Right ventricle myocardium inferior (tissue), 1 donor: Measurements from ENCODE around the gene EML4. TPM values are rescaled to one million over a fixed set of nuclear protein-coding genes. Genes with fewer than 3 reads are reported as not detected.

ENCODE experiments used
- ATAC-seq: fragments of 200-7000 bp; cut with Tn5 transposase; one replicate; pipeline ENCODE4 v1.9.1; 2020; ENCODE audit warnings: mild to moderate bottlenecking, moderate library complexity
- DNase-seq: peaks from one replicate; pipeline ENCODE4 v3.0.0; 2021; ENCODE audit errors: missing footprints
- intact Hi-C: fragments of 100-400 bp; cut with DNase I; formaldehyde crosslinking; loops from one replicate; pipeline ENCODE4 v1.11.0; 2022
- total RNA-seq: library from RNA; stranded (reverse); fragmentation: NEBNext Ultra II Directional; extraction: Animal tissue kit (Norgen Biotek cat#: 25700); gene quantifications from one replicate; pipeline ENCODE4 v1.2.1, GENCODE V29; 2021
- donor health status: DM: no; HTN: yes; CAD: no; lungs with severe emphysema.

The EML4 gene
- total RNA-seq, 1 donor from 2014 or later: 5.6 TPM

DNA sequence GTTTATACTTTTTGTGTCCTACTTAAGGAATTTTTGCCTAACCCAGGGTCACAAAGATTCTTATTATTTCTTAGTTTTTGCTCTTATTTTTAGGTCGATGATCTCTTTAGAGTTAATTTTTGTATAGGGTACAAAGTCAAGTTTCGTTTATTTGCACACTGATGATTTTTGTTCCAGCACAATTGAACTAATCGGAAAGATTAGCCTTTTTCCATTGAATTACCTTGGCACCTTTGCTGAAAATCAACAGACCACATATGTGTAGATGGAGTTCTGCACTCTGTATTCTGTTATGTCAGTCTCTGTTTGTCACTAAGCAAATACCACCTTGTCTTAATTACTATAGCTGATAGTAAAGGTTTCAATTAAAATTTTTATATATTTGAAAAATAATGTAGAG is 18.7 kb downstream of the EML4 start:
- DNase-seq (no peak), ATAC-seq (no peak)
- intact Hi-C loops: no loop called here

- intact Hi-C loops: no loop called here
- no peak for DNase-seq
- ATAC-seq: no peak
Observed at GRCh38 chr2:42189235-42189566, 20.0 kb downstream of the EML4 start.

DNA sequence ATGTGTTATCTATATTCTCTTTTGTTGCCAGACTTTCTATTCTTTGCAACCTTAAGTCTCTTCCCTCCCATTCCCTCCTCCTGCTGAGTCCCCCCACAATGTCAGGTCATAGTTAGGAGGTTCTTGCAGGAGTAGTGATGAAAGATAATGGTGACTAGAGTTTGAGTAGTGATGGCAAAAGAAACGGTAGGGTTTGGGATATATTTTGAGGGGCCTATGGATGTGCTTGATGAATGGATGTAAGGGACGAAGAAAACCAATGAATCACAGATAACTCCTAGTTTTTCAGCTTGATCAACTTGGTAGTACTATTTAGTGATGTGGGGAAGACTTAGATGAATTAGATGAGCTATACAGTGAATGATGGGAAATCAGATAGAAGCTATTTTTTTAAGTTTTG is 21.0 kb downstream of the EML4 start:
- intact Hi-C loops: no loop called here
- ATAC-seq (no peak), DNase-seq (no peak)

DNA sequence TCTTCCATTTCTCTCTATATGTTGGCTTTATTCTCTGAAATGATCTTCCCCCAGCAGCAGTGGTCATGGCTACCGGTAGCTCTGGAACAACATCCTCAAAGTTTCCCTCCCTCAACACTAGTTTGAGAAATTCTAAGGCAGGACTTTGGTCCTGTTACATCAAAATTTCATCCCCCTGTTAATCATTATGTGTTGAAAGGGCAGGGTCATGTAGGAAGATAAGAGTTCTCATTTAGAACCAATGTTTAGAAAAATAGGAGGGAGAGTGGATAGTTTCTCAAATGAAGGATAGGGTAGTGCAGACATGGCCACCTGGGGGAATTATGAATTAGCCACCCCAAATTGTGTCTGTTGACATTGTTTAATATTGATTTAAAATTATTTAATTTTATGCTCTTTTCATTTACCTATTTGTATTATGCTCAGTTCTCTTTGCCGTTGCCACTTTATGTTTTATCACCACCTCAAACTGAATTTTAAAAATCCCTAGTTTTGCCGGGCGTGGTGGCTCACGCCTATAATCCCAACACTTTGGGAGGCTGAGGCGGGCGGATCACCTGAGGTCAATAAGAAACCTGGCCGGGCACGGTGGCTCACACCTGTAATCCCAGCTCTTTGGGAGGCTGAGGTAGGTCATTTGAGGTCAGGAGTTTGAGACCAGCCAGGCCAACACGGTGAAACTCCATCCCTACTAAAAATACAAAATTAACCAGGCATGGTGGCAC is 22.3 kb downstream of the EML4 start:
- DNase-seq (no peak), ATAC-seq (no peak)
- intact Hi-C loops: no loop called here

GRCh38 chr2:42192010-42192373 is 22.8 kb downstream of the EML4 start:
- intact Hi-C loops: no loop called here
- DNase-seq (no peak), ATAC-seq (no peak)

GRCh38 chr2:42192652-42193566 is 23.8 kb downstream of the EML4 start:
- intact Hi-C loops: no loop called here
- ATAC-seq: no peak

DNA sequence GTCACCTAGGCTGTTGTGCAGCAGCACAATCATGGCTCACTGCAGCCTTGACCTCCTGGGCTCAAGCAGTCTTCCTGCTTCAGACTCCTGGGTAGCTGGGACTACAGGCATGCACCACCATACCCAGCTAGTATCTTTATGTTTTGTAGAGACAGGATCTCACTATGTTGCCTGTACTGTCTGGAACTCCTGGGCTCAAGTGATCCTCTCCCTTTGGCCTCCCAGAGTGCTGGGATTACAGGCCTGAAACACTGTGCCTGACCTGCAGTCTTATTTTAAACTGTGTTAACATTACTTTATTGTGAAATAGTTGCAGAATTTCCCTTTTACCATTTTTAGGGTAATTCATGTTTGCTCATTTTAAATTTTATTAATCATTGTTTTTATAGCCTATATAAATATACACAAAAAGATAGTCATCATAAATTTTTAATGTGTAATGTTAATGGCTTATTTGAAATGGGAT is 24.6 kb downstream of the EML4 start:
- ATAC-seq: no peak
- intact Hi-C loops: no loop called here
- DNase-seq: no peak

More at GRCh38 chr2:42192652-42193566, 23.8 kb downstream of the EML4 start:
- no peak for DNase-seq

GRCh38 chr2:42194428-42194827 is 25.3 kb downstream of the EML4 start:
- intact Hi-C loops: no loop called here
- ATAC-seq: no peak
- no peak for DNase-seq

DNA sequence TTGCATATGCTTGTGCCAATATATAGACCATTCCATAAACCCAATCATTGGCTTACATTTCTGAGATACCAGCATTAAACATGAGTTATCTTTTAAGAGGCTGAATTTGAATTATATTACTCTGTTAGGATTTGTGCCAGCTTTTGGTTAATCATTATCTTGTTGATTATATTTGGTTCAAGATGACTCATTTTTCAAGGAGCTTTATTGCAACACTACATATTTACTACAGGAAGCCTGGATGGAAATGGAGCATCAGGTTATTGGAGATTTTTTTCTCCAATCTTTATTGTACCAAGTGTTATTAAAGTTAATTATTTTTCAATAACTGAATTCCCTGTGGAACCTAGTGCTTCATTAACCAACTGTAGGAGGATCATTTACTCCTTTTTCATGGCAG is 26.4 kb downstream of the EML4 start:
- ATAC-seq (no peak), DNase-seq (no peak)
- intact Hi-C loops: no loop called here

GRCh38 chr2:42196070-42196402 is 26.9 kb downstream of the EML4 start:
- no peak for DNase-seq
- no peak for ATAC-seq
- intact Hi-C loops: loop anchor here (2.0 kb wide), 1 partner anchor 97 kb away; no protein-coding TSS in a partner anchor

DNA sequence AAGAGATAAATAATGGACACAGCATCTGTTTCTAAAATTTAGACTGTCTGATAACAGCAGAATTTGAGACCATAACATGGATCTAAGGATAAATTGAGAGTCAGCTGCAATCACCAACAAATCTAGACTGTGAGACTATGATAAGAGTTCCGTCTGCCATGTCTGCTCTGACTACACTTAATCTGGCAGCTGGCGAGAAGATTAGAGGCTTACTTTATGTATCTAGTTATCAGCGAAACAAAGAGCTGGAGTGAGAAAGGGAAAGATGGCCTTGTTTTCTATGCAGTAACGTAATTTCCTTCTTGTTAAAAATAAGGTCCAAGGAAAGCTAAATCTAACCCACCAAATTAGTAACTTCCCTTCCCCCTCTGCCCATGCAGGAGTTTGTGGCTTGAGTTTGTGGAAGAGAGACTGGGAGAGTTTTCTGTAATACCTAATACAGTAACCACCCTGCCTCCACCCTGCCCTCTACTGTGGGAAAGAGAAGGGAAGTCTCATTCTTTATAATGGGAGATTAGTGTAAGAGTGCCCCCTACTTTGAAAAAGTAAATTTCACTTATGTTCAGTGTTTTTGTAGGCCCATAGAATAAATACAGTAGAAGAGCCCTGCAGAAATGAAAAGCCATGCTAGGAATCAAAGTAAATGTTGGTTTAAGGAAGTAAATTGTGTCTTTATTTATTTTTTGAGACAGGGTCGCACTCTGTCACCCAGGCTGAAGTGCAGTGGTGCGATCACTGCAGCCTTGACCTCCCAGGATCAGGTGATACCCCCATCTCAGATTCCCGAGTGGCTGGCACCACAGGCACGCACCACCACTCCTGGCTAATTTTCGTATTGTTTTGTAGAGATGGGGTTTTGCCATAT is 27.5 kb downstream of the EML4 start:
- intact Hi-C loops: loop anchor here (2.0 kb wide), 1 partner anchor 98 kb away; no protein-coding TSS in a partner anchor
- ATAC-seq: peak; percentile 59

DNA sequence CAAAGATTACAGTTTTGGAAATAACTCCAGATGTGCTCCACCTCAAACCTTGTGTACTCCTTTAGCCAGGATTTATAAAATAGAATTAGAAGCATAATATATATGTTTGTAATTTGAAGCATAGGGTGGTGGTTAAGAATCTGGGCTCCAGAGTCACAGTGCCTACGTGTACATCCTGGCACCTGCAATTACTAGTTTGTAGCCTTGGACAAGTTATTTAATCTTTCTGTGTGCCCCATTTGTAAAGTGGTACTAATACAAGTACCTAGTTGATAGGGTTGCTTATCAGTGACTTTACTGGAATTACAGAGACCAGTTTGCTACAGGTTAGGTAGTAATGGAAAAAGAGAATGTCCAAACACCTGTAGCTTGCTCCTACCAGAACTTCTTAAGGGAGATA is 28.6 kb downstream of the EML4 start:
- DNase-seq: no peak
- ATAC-seq: no peak
- intact Hi-C loops: loop anchor here (2.0 kb wide), 1 partner anchor 99 kb away; no protein-coding TSS in a partner anchor

More for the DNA sequence above, 27.5 kb downstream of the EML4 start:
- DNase-seq: peak; percentile 45

DNA sequence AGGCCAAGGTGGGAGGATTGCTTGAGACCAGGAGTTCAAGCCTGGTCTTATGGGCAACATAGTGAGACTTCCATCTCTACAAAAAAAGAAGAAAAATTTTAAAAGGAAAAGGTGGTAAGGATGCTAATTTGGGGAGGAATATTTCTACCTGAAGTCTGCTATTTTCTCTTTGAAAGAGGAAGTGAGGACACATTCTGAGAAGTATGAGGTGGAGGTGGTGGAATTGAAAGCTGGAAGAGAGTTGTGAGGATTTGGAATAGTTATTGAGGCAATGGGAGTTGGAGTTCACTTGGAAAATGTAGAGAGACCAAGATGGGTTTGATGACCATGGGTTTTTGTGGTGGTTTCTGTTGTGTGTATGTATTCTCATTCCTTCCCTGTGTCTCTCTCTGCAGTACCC is 29.3 kb downstream of the EML4 start:
- no peak for ATAC-seq
- no peak for DNase-seq
- intact Hi-C loops: no loop called here

DNA sequence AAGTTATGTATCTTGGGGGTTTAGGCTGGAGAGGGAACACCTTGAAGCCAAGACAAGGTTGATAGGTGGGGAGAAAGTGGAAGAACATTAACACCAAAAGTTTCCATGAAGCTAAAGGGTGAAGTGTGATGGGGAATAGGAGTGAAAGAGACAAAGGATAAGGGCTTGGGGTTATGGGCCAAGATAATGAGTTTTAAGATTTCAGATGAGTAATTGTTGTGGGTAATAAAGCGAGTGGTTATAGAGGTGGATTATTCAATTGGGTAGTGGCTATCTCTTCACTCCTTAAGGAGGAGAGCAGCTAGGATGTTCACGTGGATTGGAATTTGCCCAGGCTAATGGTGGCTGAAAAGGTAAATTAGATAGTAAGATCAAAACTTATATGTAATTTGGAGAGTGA is 29.8 kb downstream of the EML4 start:
- intact Hi-C loops: no loop called here

DNA sequence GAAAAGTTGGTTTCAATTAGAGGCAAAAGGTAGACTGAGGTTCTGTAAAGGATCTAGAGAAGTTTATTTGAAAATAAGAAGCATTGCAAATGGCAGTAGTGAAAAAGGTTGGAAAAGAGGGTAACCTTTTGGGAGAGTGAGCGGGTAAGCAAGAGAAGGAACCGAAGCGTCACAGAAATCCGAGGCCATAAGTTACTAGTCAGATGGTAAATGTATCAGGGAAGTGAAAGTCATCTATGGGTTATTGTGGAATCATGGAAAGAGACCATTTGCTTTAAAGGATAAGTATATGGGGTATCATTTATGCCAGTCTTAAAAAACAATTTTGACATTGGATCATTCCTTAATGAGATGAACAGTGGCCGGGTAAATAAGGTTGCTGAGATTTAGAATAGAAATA is 30.5 kb downstream of the EML4 start:
- no peak for ATAC-seq
- intact Hi-C loops: no loop called here
- no peak for DNase-seq

More for the DNA sequence above, 29.8 kb downstream of the EML4 start:
- DNase-seq (no peak), ATAC-seq (no peak)

- DNase-seq: no peak
- ATAC-seq: no peak
- intact Hi-C loops: no loop called here
Observed at GRCh38 chr2:42200926-42201855, 32.0 kb downstream of the EML4 start.

- ATAC-seq (no peak), DNase-seq (no peak)
- intact Hi-C loops: no loop called here
Observed at GRCh38 chr2:42202634-42203008, 33.5 kb downstream of the EML4 start.

GRCh38 chr2:42203792-42204191 is 34.6 kb downstream of the EML4 start:
- no peak for ATAC-seq
- intact Hi-C loops: no loop called here
- no peak for DNase-seq
